Prostate gland (tissue), 2 donors: Measurements from ENCODE around the gene PATL1.

Experiments
- CTCF ChIP-seq, 4 experiments: fragments of 200-600 bp in 2 of 4; fragments of 450-650 bp in 2 of 4; sonication (generic) in 2 of 4; IDR thresholded peaks; 1 replicate in 3 of 4; 2 replicates in 1 of 4; pipeline ENCODE4 v1.5.1; 2016 to 2019; ENCODE audit warnings: antibody characterized with exemption in 4 of 4, mild to moderate bottlenecking in 2 of 4, moderate library complexity in 2 of 4
- POLR2A ChIP-seq: fragments of 450-650 bp; IDR thresholded peaks from one replicate; pipeline ENCODE4 v1.6.1; 2016; ENCODE audit warnings: antibody characterized with exemption, mild to moderate bottlenecking

- no peak for TF ChIP-seq CTCF (IDR thresholded peaks at IDR 0.05)
- TF ChIP-seq POLR2A: no peak
Observed at GRCh38 chr11:59601788-59602187, 67.0 kb downstream of the PATL1 start.
